GM18858 (cell line): ENCODE measurements around the gene MYT1.
"Not testable (repeated sequence)": the region's sequence is repeated elsewhere in the genome, so short reads cannot be mapped to it uniquely, and the experiment has no call there.

Experiments used
- ATAC-seq: cut with Tn5 transposase; IDR thresholded peaks from one replicate; pipeline ENCODE4 v1.9.1; 2021; ENCODE audit not compliant: unreplicated experiment

MYT1 gene

GRCh38 chr20:64260239-64260638 lies 96.0 kb downstream of the MYT1 start:
- ATAC-seq, result no peak

GRCh38 chr20:64261138-64261537 lies 96.9 kb downstream of the MYT1 start:
- ATAC-seq, result no peak

GRCh38 chr20:64264091-64264490 lies 99.8 kb downstream of the MYT1 start:
- no peak for ATAC-seq

GRCh38 chr20:64265201-64265600 lies 100.9 kb downstream of the MYT1 start:
- ATAC-seq, result no peak

- no peak for ATAC-seq
Measured at GRCh38 chr20:64266988-64267387, 102.7 kb downstream of the MYT1 start.

- ATAC-seq, result no peak
Measured at GRCh38 chr20:64268174-64268573, 103.9 kb downstream of the MYT1 start.

- ATAC-seq, result no peak
Measured at GRCh38 chr20:64269604-64270411, 105.6 kb downstream of the MYT1 start.

- ATAC-seq, result no peak
Measured at GRCh38 chr20:64271636-64272035, 107.4 kb downstream of the MYT1 start.

GRCh38 chr20:64273109-64273508 lies 108.9 kb downstream of the MYT1 start:
- ATAC-seq, result no peak

GRCh38 chr20:64276817-64277216 lies 112.6 kb downstream of the MYT1 start:
- ATAC-seq, result no peak

- no peak for ATAC-seq
Measured at GRCh38 chr20:64277571-64278316, 113.5 kb downstream of the MYT1 start.

- no peak for ATAC-seq
Measured at GRCh38 chr20:64278317-64278681, 114.0 kb downstream of the MYT1 start.

GRCh38 chr20:64279826-64280459 lies 115.7 kb downstream of the MYT1 start:
- no peak for ATAC-seq

GRCh38 chr20:64280460-64280843 lies 116.2 kb downstream of the MYT1 start:
- ATAC-seq, result no peak

- no peak for ATAC-seq
Measured at GRCh38 chr20:64283646-64284045, 119.4 kb downstream of the MYT1 start.

- ATAC-seq, result peak; percentile 86
Measured at GRCh38 chr20:64285579-64286446, 121.6 kb downstream of the MYT1 start.

- ATAC-seq, result not testable (repeated sequence)
Measured at GRCh38 chr20:64286447-64287263, 122.4 kb downstream of the MYT1 start.

GRCh38 chr20:64287264-64287590 lies 123.0 kb downstream of the MYT1 start:
- not testable (repeated sequence) for ATAC-seq
